Tibial artery (tissue), 4 donors: ENCODE data around the gene BMPR2.
A peak's percentile ranks its signal among the peaks of the same experiment; 100 is the strongest.

ENCODE experiments used
- DNase-seq, 2 donors: peaks; one replicate each; pipeline ENCODE4 v3.0.0-alpha.2; 2019
- H3K27ac ChIP-seq, 2 donors: fragments of 200-600 bp; sonication (generic) in 1 of 2; 1 replicate in 1 of 2; 2 replicates in 1 of 2; pipeline ENCODE4 v1.5.1; 2018 to 2019; ENCODE audit warnings: mild to moderate bottlenecking in 1 of 2
- H3K27me3 ChIP-seq, 2 donors: fragments of 200-600 bp; sonication (generic) in 1 of 2; one replicate each; pipeline versions ENCODE4 v1.5.1 to v1.6.0; 2016 to 2019
- H3K36me3 ChIP-seq, 3 donors: fragments of 200-600 bp; sonication (generic) in 2 of 3; one replicate each; pipeline ENCODE4 v1.5.1; 2016 to 2019; ENCODE audit warnings: mild to moderate bottlenecking in 2 of 3
- H3K4me1 ChIP-seq, 4 donors: fragments of 200-600 bp; sonication (generic) in 2 of 4; 1 replicate in 3 of 4; 2 replicates in 1 of 4; pipeline ENCODE4 v1.5.1; 2016 to 2019
- H3K4me3 ChIP-seq, 2 donors: fragments of 200-600 bp; sonication (generic) in 1 of 2; 1 replicate in 1 of 2; 2 replicates in 1 of 2; pipeline ENCODE4 v1.5.1; 2018 to 2019; ENCODE audit warnings: mild to moderate bottlenecking in 2 of 2
- H3K9me3 ChIP-seq, 3 donors: fragments of 200-600 bp; sonication (generic) in 1 of 3; one replicate each; pipeline ENCODE4 v1.5.1; 2016 to 2019
- CTCF ChIP-seq, 2 experiments: fragments of 200-600 bp in 1 of 2; fragments of 450-650 bp in 1 of 2; IDR thresholded peaks; one replicate each; pipeline ENCODE4 v1.5.1; 2017 to 2019; ENCODE audit warnings: antibody characterized with exemption in 2 of 2, mild to moderate bottlenecking in 1 of 2, moderate library complexity in 1 of 2
- intact Hi-C: fragments of 100-400 bp; cut with DNase I; formaldehyde crosslinking; loops from one replicate; pipeline ENCODE4 v1.15.0; 2023; ENCODE audit warnings: low total_unique reads

BMPR2 gene

DNA sequence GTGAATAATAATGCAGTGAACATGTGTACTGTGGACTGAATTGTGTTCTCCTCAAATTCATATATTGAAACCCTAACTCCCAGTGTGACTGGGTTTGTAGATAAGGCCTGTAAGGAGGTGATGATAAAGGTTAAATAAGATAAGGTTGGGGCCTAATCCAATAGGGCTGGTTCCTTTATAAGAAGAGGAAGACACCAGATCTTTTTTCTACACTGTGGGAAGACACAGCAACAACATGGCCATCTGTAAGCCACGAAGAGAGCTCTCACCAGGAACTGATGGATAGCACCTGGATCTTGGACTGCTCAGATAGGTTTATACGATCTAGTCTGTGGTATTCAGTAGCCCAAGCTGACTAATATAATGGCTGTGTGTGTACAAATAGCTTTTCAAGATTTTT, 66.8 kb downstream of the BMPR2 start:
- Histone ChIP-seq H3K4me1 (peaks cover 0 to 5% (median 2%) of the 10 kb centered on the region in 4 donors), H3K27ac (no peak overlapping the region), H3K36me3 (no peaks in the 10 kb centered on the region), H3K27me3 (no peaks in the 10 kb centered on the region), H3K9me3 (no peaks in the 10 kb centered on the region), H3K4me3 (no peak overlapping the region)
- intact Hi-C loops: no loop called here
- no peak for DNase-seq
- TF ChIP-seq CTCF (IDR thresholded peaks at IDR 0.05): no peak

DNA sequence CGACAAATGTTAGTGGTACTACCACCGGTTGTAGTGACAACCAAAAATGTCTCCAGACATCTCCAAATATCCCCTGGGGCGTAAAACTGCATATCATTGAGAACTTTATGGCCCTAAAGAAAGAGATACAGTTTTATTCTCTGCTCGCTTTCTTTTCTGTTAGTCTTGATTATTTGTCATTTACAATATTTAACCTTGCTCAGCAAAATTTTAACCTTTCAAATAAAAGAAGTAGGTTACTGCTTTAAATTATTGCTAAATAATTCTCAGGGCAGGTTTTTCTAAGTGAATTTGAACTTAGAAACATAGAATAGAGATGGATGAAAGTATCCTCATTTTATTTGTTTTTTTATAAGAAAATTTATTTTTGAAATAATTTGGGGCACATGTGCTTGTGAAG, 67.9 kb downstream of the BMPR2 start:
- Histone ChIP-seq H3K4me3 (no peak overlapping the region), H3K36me3 (no peaks in the 10 kb centered on the region), H3K27ac (no peak overlapping the region), H3K4me1 (peaks cover 0 to 9% (median 2%) of the 10 kb centered on the region in 4 donors), H3K27me3 (no peaks in the 10 kb centered on the region), H3K9me3 (no peaks in the 10 kb centered on the region)
- TF ChIP-seq CTCF (IDR thresholded peaks at IDR 0.05): no peak
- DNase-seq: no peak
- intact Hi-C loops: no loop called here

- H3K36me3 ChIP-seq: no peaks in the 10 kb centered on the region
- intact Hi-C loops: no loop called here
- no peak overlapping the region for H3K27ac ChIP-seq
- peaks cover 0 to 35% (median 13%) of the 10 kb centered on the region in 4 donors for H3K4me1 ChIP-seq
- no peaks in the 10 kb centered on the region for H3K27me3 ChIP-seq
- no peak overlapping the region for H3K4me3 ChIP-seq
- DNase-seq: no peak
- no peak for TF ChIP-seq CTCF (IDR thresholded peaks at IDR 0.05)
- no peaks in the 10 kb centered on the region for H3K9me3 ChIP-seq
These were observed 73.2 kb downstream of the BMPR2 start for GRCh38 chr2:202449344-202449743.

DNA sequence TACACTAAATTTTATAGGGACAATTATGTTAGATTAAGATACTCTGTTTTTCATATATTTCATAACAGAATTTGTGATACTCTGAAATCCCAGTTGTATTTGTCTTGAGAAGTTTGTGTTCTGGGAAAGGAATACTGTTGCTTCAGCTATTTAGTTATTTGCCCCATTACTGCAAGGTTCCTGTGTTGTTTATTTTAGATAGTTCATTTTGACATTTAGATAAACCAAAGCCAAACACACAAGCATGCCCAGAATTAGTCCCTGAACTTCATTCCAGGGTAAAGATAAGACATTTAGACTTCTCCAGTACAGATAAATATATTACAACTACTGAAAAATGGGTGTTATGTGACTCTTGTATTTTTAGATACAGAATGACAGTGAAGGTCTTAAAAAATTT, 74.7 kb downstream of the BMPR2 start:
- Histone ChIP-seq H3K4me3 (no peak overlapping the region), H3K4me1 (peaks cover 0 to 40% (median 13%) of the 10 kb centered on the region in 4 donors), H3K36me3 (no peaks in the 10 kb centered on the region), H3K9me3 (no peaks in the 10 kb centered on the region), H3K27me3 (no peaks in the 10 kb centered on the region), H3K27ac (peak overlapping the region; percentile 22 to 30)
- no peak for DNase-seq
- no peak for TF ChIP-seq CTCF (IDR thresholded peaks at IDR 0.05)
- intact Hi-C loops: loop anchor here (10.0 kb wide), 1 partner anchor 1014 kb away; no protein-coding TSS in a partner anchor

DNA sequence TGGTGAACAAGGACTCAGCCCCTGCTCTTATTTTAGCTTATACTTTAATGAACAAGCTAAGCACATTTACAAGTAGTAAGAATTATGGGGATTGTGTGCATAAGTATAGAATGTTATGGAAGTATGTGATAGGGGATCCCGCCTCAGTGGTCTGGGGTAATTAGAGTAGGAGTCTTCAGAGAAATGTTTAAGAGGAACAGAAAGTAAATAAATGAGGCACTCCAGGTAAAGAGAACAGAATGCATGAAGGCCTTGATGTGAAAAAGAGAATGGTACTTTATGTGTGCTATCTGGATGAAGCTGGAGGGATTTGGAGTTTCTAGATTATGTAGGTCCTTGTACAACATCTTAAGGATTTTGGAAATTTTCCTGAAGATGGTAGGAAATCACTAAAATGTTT, 76.6 kb downstream of the BMPR2 start:
- H3K36me3 ChIP-seq: no peaks in the 10 kb centered on the region
- intact Hi-C loops: loop anchor here (10.0 kb wide), 1 partner anchor 1012 kb away; no protein-coding TSS in a partner anchor
- TF ChIP-seq CTCF (IDR thresholded peaks at IDR 0.05): no peak
- no peak overlapping the region for H3K4me3 ChIP-seq
- H3K27me3 ChIP-seq: no peaks in the 10 kb centered on the region
- H3K9me3 ChIP-seq: no peaks in the 10 kb centered on the region
- DNase-seq: no peak
- H3K4me1 ChIP-seq: peaks cover 0 to 40% (median 13%) of the 10 kb centered on the region in 4 donors
- H3K27ac ChIP-seq: no peak overlapping the region

DNA sequence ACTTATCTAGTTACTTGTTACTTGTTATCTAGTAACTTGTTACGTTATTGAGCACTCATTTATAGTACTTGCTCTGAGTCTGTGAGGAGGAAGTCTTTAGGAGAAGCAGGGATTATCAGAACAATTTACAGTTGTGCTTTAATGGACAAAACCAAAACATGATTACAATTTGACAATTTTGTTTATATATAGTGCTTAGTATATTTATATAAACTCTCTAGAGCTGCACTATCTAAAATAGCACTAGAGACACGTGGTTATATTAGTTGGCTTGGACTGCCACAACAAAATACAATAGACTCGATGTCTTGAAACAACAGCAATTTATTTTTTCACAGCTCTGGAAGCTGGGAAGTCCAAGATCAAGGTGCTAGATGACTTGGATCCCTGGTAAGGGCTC, 78.4 kb downstream of the BMPR2 start:
- no peaks in the 10 kb centered on the region for H3K27me3 ChIP-seq
- no peak overlapping the region for H3K4me3 ChIP-seq
- TF ChIP-seq CTCF (IDR thresholded peaks at IDR 0.05): no peak
- DNase-seq: no peak
- H3K27ac ChIP-seq: no peak overlapping the region
- intact Hi-C loops: loop anchor here (10.0 kb wide), 1 partner anchor 1010 kb away; no protein-coding TSS in a partner anchor
- H3K9me3 ChIP-seq: no peaks in the 10 kb centered on the region
- no peaks in the 10 kb centered on the region for H3K36me3 ChIP-seq
- H3K4me1 ChIP-seq: peaks cover 0 to 38% (median 10%) of the 10 kb centered on the region in 4 donors
